NCI-H82 treated with DMSO at 0.1 percent for 48 hours (cell line): Measurements from ENCODE around the gene NPIPB6.

Experiments used
- DNase-seq: peaks from one replicate; lab custom pipeline; 2025; ENCODE audit not compliant: unreplicated experiment; lab: John Stamatoyannopoulos, UW

The NPIPB6 gene

DNA sequence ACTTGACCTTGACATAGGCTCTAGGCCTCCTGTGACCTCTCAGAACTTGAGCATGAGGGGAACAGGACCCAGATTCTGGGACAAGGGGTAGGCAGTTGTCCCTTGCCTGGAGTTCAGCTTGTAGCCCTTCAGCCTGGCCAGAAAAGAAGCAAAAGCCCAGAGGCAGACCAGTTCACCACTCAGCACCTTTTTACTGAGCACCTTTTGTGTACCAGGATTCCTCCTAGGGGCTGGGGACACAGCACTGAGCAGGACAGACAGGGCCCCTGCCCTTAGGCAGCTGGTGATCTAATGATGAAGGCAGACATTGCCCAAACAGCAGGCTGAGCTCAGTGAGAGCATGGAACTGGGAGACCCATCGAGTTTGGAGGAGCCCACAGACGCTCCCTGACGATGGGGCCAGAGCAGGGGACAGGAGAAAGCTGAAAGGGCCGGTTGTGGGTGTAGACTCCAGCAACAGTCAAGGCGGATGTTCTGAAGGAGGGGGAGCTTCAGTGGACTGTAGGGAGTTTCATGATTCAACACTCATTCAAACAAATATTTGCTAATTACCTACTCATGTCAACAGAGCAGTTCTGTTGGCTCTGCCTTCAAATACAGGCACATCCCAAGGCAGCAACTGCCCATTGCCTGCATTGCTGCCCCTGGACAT, 38.9 kb downstream of the NPIPB6 start:
- DNase-seq, result no peak

DNA sequence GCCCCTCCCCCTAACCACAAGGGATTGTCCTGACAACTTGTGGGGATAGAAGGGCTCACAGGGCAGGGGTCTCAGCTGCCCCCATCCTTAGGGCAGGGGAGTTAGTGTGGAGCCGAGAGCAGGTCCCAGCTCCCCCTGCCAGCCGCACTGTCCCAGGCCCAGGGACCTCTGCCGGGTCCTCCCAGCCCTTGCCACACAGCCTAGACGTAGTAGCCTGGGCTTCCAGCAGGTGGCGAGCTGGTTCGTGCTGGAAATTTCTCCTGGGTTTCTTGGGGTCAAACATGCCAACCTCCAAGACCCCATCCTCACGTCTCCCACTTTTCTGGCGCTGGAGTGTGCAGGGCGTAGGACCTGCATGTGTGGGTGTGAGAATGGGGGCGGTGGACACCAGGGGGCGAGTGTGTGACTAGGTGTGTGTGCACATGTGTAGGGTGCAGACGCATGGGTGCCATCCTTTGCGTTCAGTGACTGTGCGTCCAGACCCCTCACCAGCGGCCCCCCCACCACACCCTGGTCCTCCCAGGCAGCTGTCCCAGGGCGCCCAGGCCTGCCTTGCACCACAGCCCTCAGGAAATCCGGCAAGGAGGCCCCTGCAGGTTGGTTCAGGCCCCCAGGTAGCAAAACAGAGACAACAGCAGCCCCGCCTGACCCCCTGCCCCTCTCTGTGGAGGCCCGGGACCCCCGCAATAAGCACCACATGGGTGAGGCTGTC, 41.5 kb downstream of the NPIPB6 start:
- DNase-seq, result no peak

DNA sequence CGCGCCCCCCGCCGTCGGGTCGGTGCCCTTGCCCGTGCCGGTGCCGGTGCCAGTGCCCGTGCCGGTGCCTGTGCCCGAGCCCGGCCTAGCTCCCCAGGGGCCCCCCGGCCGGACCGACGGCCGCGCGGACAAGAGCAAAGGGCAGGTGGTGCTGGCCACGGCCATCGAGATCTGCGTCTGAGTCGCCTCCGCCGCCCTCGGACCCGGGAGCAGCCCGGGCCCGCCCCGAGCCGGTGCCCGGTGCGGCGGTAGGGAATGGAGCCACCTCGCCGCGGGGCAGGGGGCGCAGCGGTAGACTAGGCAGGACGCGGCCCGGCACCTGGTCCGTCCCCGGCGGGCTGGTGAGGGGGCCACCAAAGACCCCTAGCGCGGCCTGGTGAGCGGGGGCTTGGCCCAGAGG, 42.6 kb downstream of the NPIPB6 start:
- DNase-seq, result no peak

DNA sequence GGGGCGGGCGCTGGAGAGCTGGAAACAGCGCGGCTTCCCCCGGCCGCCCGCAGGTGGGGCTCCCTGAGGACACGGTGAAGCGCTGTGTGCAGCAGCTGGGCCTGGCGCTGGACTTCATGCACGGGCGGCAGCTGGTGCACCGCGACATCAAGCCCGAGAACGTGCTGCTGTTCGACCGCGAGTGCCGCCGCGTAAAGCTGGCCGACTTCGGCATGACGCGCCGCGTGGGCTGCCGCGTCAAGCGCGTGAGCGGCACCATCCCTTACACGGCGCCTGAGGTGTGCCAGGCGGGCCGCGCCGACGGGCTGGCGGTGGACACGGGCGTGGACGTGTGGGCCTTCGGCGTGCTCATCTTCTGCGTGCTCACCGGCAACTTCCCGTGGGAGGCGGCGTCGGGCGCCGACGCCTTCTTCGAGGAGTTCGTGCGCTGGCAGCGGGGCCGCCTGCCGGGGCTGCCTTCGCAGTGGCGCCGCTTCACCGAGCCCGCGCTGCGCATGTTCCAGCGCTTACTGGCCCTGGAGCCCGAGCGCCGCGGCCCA, 43.2 kb downstream of the NPIPB6 start:
- DNase-seq, result no peak

DNA sequence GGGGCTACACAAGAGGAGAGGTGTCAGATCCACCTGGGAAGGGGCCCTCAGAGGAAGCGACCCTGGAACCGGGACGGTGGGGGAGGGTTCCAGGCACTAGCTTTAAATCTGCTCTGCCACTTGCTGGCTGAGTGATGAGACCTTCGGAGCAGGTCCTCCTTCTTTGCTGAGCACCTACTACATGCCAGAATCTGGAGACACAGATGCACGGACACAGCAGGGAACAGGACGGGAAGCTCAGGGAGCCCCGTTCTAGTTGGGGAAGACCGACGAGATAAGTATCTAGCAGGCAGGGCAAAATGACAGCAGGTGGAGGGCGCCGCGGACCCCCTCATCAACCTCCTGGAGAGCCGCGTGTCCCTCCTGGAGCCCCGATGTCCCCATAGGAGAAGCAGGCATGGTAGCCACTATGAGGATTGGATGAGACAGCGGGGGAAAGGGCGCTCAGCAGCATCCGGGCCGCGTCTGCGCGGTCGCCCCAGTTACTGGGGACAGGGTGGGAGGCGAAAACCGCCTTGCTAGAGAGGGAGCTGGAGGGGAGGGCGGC, 43.8 kb downstream of the NPIPB6 start:
- DNase-seq, result no peak

DNA sequence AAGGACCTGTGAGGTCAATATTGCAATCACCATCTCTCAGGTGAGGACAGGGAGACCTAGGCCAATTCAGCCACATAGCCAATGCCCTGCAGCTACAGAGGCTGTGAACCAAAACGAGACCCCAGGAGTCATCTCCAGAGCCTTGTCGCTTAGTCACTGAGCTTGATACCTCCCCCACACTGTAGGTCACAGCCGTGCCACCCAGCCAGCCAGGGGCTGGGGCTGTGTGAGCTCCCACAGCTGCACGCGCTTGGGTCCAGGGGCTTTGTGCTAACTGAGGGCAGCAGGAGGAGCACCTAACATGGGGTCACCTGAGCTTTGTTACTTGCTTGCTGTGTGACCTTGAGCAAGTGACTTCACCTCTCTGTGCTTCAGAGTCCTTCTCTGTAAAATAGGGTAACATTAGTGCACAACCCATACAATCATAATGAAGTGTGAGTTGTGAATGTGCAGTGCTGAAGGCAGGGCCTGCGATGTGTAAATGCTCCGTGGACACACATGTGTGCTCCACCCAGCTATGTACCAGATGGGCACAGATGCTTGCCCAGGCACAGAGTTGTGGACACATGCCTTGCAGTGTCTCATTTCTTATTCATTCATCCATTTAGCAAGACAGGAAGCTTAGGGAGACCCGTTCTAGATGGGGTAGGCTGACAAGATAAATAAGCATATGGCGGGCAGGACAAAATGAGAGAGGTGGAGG, 45.1 kb downstream of the NPIPB6 start:
- DNase-seq, result no peak

DNA sequence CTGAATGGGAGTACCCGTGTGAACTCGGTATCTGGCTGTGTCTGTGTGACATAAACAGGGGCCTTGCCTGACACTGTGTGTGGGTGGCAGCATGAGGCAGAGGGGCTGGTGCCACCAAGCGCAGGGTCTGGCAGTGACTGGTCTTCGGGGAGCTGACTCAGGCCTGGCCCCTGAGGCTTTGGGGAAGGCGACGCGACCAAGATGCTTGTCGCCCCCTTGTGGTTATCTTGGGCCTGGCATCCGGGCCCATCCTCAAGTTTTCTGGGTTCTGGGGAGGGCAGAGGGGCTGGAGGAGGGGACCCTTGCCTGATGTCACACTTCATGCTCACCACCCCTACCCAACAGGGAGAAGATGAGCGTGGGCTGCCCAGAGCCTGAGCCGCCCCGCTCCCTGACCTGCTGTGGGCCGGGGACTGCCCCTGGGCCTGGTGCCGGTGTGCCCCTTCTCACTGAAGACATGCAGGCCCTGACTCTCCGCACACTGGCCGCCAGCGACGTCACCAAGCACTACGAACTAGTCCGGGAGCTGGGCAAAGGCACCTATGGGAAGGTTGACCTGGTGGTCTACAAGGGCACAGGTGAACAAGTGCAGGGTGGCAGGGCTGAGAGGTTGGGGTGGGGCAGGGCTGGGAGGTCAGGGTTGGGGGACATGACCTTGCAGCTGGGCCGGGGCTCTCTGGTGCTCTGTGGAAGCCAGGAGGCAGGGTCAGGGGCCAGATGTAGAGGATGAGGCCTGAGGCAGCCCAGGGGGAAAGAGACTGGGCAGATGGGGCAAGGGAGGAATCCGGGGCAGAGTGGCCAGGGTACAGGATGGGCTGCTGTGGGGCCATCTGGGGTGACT, 46.0 kb downstream of the NPIPB6 start:
- DNase-seq, result no peak

DNA sequence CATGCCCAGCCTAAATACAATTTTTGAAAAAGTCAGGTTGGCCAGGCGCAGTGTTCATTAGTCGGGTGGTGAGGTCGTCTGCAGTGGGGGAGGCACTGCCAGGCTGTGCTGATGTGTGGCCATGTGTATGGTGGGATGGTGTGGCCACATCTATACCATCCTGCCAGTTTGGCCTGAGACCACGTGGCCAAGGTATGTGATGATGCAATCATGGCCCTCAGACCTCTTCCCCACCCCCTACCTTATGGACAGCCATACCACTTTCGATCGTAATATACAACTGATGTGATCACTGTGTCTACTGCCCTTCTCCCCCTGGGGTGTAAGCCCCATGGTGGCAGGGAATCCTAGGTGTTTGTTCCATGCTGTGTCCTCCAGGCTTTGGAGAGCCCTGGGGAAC, 47.3 kb downstream of the NPIPB6 start:
- DNase-seq, result no peak

DNA sequence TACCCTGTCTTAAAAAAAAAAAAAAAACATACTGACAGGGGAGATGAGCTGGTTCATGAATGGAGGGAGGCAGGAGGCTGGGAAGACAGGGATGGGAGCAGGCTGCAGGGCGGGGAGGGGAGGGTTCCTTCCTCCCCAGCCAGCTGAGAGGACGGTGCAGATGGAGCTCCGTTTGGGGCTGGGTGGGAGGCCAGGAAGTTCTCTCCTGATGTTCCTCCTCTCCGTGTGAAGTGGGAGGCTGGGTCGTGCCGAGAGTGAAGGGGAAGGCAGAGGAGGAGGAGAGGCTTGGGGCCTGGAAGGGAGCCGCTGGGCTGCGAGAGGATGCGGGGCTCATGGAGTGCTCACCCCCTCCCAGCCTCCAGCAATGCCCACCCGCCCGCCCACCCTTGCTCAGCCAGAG, 49.7 kb downstream of the NPIPB6 start:
- DNase-seq, result no peak

DNA sequence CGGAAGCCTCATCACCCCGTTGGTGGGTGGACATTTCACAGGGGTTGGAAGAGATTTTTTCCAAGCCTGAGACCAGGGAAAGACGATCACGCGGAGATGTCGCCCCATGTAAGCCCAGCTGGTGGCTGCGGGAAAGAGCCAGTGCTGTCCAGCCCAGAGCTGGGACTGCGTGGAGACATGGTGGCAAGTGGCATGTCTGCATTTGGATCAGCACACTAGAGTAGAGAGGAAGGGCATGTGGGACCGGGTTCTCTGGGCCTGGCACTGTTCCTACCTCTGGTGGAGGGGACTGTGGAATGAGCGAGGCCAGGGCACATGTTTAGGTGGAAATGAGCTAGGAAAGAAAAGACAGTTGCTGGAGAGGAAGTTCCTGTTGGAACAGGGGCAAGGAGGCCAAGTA, 51.0 kb downstream of the NPIPB6 start:
- DNase-seq, result no peak

DNA sequence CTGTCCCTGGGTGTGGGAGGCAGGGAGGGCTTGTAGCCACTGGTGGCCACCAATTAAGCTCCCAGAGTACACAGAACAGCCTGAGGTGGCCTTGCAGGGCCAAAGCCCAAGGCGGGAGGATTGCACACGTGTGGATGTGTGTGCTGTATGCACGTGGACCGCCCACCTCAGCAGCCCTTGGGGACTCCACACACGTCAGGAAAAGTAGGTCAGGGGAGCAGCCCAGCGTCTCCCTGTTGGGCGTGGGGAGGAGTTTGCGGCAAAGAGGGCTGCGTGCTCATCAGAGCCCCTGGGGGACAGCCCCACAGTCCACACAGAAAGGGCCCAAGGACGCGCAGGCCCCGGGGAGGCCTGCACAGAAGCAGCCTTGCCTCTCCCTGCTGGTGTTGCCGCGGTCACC, 51.4 kb downstream of the NPIPB6 start:
- DNase-seq, result no peak

DNA sequence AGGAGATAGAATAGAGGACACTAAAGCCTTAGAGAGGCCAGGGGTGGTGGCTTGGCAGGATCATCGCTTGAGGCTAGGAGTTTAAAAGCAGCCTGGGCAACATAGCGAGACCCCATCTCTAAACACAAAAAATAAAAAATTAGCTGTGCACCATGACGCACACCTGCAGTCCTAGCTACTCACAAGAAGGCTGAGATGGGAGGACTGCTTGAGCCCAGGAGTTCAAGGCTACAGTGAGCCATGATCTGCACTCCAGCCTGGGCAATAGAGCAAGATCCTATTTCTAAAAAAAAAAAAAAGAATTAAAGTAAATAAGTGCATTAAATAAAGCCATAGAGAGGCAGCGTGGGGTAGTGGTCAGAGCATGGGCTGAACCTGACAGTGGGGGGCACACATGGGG, 51.9 kb downstream of the NPIPB6 start:
- no peak for DNase-seq

DNA sequence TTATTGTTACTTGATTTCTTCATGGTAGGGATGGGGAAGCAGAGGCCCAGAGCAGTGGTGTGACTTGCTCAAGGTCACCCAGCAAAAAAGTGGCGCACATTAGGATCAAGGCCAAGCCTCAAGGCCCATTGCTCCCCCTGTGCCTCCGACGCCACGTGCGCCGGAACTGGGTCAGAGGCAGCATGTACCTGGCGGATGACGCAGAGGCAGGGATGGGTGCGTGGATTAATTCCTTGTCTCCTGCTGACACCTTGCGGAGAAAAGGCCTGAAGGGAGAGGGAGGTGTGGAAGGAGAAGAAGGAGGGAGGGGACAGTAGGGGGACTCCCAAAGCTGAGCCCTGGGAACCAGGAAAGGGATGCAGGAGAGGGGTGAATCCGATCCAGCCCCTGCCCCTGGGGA, 52.5 kb downstream of the NPIPB6 start:
- no peak for DNase-seq

DNA sequence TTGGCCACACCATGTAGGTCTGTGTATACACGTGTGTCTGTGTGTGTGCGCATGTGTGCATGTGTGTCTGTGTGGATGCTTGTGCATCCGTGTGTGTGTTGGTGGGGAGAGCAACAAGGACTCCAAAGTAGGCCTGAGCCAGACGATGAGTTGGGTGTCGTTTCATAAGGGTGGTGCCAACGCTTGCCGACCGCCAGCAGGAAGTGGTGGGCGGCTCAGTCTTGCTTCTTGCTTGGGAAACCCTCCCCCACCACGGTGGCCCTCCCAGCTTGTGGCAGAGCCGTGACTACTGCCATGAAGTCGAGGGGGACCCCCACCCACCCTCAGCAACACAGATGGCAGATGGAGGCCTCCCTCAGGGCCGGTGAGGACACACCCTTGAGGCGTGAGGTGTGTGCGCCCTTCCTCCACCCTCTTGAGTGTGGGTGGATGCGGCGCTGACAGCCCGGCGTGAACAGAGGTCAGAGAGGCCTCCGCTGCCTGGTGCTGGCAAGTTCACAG, 53.4 kb downstream of the NPIPB6 start:
- no peak for DNase-seq

DNA sequence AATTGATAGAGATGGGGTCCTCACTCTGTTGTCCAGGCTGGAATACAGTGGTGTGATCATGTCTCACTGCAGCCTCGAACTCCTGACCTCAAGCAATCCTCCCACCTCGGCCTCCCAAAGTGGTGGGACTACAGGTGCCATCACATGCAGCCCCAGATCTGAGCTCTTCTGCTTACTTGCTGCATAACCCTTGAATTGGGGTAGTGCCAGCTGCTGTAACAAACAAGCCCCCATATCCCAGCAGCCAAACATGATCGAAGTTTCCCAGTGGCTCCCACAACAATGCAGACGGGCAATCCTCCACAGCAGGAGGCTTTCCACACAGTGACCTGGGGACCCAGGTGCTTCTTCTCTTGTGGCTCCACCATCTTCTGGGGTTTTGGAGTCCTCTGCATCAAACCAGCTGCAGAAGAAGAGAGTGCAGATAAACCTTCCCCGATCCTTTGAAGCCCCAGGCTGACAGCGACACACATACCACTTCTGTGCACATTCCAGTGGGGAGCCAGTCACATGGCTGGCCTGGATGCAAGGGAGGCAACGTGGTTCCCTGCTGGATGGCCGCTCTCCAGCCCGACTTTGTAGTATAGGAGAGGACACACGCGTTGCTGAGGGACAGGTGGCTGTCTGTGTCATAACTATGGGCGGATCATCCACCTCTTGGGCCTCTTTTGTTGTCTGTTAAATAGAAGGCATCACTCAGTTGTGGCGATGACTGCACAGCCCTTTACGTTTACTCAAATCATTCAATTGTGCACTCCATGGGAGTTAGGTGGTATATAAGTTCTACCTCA, 54.3 kb downstream of the NPIPB6 start:
- DNase-seq, result no peak

DNA sequence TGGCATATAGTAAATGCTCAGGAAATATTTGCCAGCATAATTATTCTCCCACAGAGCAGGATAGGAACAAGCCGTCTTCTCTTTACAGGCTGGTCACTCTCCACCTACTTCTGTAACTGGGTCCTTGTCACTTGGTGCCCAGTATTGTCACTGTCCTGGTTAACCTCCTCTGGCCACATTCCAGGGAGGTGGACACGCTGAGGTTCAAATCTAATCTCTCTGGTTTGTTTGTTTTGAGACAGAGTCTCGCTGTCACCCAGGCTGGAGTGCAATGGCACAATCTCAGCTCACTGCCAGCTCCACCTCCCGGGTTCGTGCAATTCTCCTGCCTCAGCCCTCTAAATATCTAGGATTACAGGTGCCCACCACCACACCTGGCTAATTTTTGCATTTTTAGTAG, 55.4 kb downstream of the NPIPB6 start:
- DNase-seq, result no peak

DNA sequence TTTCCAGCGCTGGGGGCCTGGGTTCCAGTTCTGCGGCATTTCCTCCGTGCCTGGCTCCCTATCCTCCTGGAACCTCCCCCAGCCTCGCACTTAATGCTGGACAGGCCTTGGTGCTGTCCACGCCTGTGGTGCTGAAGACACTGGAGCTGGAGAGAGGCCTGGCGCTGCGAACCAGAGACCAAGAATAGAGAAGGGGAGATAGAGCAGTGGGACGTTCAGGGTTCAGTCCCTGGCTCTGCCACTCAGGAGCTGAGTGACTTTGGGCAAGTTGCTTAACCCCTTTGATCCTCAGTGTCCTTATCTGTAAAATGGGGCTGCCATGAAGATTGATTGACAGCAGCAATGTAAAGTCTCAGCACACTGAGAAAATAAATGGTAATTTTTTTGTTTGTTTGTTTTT, 59.1 kb downstream of the NPIPB6 start:
- DNase-seq, result no peak

DNA sequence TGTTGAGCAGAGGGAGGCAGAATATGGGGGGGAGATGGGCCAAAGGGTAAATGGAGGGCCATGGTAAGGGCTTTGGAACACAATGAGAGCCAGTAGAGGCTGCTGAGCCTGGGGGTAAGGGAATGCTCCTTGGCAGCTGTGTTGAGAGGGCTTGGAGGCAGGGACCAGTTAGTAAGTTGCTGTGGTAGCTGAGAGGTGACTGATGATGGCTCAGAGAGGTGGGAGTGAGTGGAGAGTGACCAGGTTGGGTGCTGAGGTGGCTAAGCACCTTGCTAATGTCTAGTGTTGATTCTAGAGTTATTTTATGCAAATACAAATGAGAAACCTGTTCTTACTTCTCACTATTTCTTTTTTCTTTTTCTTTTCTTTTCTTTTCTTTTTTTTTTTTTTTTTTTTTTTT, 60.2 kb downstream of the NPIPB6 start:
- no peak for DNase-seq

DNA sequence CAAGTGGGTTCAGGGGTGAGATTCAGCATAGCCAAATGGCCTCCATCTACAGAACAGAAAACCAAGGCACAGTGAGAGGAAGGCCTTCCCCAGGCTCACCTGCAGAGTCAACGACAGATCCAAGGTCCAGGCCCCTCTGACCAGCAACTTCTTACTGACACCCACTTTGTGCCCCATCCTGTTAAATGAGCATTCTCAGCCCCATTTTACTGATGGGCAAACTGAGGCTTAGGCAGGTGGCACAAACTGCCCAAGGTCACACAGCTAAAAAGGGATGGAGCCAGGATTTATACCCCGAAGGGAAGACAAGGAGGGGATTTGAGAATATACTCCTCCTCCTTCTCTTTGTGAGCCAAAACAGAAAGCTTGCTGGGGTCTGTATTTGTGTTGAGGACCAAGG, 61.7 kb downstream of the NPIPB6 start:
- no peak for DNase-seq

DNA sequence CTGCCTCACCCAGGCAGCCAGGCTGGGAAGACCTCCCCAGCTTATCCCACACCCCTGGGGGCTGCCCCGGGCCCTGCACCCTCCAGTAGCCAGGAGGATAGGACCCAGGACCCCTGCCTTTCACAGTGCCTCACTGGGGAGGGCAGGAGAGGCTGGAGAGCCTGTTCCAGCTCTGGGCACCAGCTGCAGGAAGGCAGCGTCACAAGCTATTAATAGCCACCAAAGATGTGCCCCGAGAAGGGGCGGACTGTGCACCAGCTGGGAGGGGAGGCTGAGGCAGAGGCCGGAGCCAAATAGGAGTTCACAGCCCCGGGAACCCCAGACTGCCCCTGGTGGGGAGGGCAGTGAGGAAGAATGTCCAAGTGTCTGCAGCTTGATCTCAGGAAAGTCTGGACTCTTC, 62.2 kb downstream of the NPIPB6 start:
- DNase-seq, result no peak
